ENCODE data around the gene BAHCC1.
A peak's percentile ranks its signal among the peaks of the same experiment; 100 is the strongest.

The BAHCC1 gene

DNA sequence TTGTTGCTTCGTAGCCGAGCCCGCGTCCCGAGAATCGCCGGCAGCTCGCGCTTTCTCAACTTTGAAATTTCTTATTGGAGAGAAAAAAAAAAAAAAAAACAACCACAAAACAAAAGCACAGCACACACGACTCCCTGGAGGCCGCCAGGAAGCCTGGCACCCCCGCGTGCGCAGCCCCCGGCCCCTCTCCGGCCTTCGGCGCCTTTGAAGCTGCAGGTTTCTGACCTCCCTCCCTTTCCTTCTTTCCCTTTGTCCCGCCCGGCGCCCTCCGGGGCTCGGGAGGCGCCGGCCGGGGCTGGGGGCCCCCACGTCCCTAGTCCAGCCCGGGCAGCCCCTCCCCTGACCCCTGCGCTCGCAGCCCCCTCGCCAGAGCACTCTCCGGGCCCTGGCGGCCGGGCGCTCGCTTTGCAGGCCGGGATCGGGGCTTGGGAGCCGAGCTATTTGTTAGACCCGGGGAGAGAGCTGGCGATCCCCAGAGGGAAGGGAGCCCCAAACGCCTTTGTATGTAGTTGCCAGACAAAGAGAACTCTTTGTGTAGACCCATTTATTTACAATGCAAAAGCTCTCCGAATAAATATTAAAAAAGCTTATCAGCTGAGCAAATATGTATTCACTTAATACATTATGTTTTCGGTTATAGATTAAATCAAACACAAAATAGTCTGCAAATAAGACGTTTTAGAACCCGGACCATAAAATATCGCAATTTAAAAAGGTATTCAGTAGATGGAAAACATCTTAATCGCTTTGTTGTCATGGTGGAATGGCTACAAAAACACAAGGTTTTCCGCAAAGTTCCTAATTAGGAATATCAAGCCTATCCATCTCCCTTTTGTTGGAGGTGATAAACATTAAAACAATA, 2.3 kb downstream of the BAHCC1 start:
- H3K4me3 ChIP-seq (replicated peaks in 1 of 2; ENCODE audit: low read depth in 2 of 2, low read length in 2 of 2): peak overlapping the region; percentile 49 to 67
- peak; percentile 69 to 78 for DNase-seq (ENCODE audit: low read depth in 2 of 2)
- peak; percentile 18 for TF ChIP-seq CTCF (IDR thresholded peaks at IDR 0.05; ENCODE audit: low read depth, low read length)

DNA sequence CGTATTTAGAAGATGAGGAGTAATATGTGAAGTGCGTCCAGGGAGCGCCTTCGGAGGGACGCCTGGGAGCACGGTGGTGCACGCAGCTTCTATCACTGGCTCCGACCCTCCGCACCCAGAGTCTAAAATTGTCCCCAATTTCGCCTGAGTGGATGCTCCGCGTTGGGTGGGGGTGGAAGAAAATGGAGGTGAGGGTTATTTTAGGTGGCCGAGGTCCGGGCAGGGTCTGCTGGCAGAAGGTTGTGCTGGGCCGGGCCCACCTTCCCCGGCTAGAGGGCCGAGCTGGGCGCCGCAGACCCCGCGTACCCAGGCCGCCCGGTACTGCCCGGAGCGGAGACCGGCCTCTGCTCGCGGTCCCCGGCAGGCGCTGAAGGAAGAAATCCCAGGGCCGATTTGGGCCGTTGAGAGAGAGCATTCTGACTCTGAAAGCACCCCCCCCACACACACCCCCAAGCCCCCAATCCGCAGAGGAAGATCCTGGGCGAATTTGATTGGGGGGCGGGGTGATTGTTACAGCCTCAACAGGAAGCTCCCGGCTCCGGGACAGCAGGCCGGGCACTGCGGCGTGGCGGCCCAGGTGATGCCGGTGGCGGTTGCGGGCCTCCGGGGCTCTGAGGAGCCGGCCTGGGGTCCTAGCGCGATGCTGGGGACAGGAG, 3.0 kb downstream of the BAHCC1 start:
- DNase-seq (ENCODE audit: low read depth in 2 of 2): peak; percentile 64 to 75
- TF ChIP-seq CTCF (IDR thresholded peaks at IDR 0.05; ENCODE audit: low read depth, low read length): no peak
- peak overlapping the region; percentile 49 to 67 for H3K4me3 ChIP-seq (replicated peaks in 1 of 2; ENCODE audit: low read depth in 2 of 2, low read length in 2 of 2)

GRCh38 chr17:81398832-81399411, 3.7 kb downstream of the BAHCC1 start:
- no peak for TF ChIP-seq CTCF (IDR thresholded peaks at IDR 0.05; ENCODE audit: low read depth, low read length)
- peak in 1 of 2 donors; percentile 51 for DNase-seq (ENCODE audit: low read depth in 2 of 2)
- H3K4me3 ChIP-seq (replicated peaks in 1 of 2; ENCODE audit: low read depth in 2 of 2, low read length in 2 of 2): peak overlapping the region; percentile 49 to 67

- peak overlapping the region; percentile 52 to 67 for H3K4me3 ChIP-seq (replicated peaks in 1 of 2; ENCODE audit: low read depth in 2 of 2, low read length in 2 of 2)
- peak in 1 of 2 donors; percentile 43 for DNase-seq (ENCODE audit: low read depth in 2 of 2)
- no peak for TF ChIP-seq CTCF (IDR thresholded peaks at IDR 0.05; ENCODE audit: low read depth, low read length)
Observed at GRCh38 chr17:81399481-81400153, 4.4 kb downstream of the BAHCC1 start.

- DNase-seq (ENCODE audit: low read depth in 2 of 2): peak; percentile 67 to 71
- TF ChIP-seq CTCF (IDR thresholded peaks at IDR 0.05; ENCODE audit: low read depth, low read length): no peak
Observed at GRCh38 chr17:81400154-81400977, 5.1 kb downstream of the BAHCC1 start.

More at GRCh38 chr17:81400154-81400977, 5.1 kb downstream of the BAHCC1 start:
- H3K4me3 ChIP-seq (replicated peaks in 1 of 2; ENCODE audit: low read depth in 2 of 2, low read length in 2 of 2): peak overlapping the region; percentile 52 to 67
